Measurements from ENCODE around the gene UNKL.

The UNKL gene

GRCh38 chr16:1334739-1335138 lies 79.8 kb downstream of the UNKL start:
- POLR2A ChIA-PET, result interaction anchor here (1.2 kb wide), 1 partner anchor 8 kb away, joined by 3 read pairs; no protein-coding TSS in a partner anchor
- Histone ChIP-seq H3K36me3 (ENCODE audit: control insufficient read depth in 2 of 2, insufficient read depth in 1 of 2, low read length in 2 of 2) (no peaks in the 10 kb centered on the region), H3K27ac (ENCODE audit: extremely low read depth, low read depth, low read length) (no peak overlapping the region), H3K4me1 (ENCODE audit: control insufficient read depth, insufficient read depth, low read length) (peaks cover 2% of the 10 kb centered on the region; the same call in 1 of the 2 replicates), H3K9me3 (ENCODE audit: control insufficient read depth, insufficient read depth, low read depth, low read length) (no peaks in the 10 kb centered on the region), H3K4me3 (ENCODE audit: low read depth, low read length) (no peak overlapping the region)
- CTCF ChIA-PET, result interaction anchor here (1.2 kb wide), 1 partner anchor 18 kb away, joined by 3 read pairs; no protein-coding TSS in a partner anchor
- no peak for TF ChIP-seq MYNN (tag by site-specific recombination; IDR thresholded peaks at IDR 0.05; ENCODE audit: borderline replicate concordance)
- no peak for TF ChIP-seq ZNF112 (tag by site-specific recombination; IDR thresholded peaks at IDR 0.05)
- no peak for TF ChIP-seq ZNF391 (tag by site-specific recombination; IDR thresholded peaks at IDR 0.05; ENCODE audit: borderline replicate concordance, low read depth)
- TF ChIP-seq ZNF121 (tag by site-specific recombination; IDR thresholded peaks at IDR 0.05), result no peak
- TF ChIP-seq ZNF184 (tag by site-specific recombination; IDR thresholded peaks at IDR 0.05), result no peak
- TF ChIP-seq ZNF10 (tag by site-specific recombination; IDR thresholded peaks at IDR 0.05), result peak; percentile 65
- TF ChIP-seq ZNF768 (tag by site-specific recombination; IDR thresholded peaks at IDR 0.05), result no peak

- Histone ChIP-seq H3K9me3 (ENCODE audit: control insufficient read depth, insufficient read depth, low read depth, low read length) (no peaks in the 10 kb centered on the region), H3K4me3 (ENCODE audit: low read depth, low read length) (peak overlapping the region; percentile 14), H3K27ac (ENCODE audit: extremely low read depth, low read depth, low read length) (no peak overlapping the region), H3K36me3 (ENCODE audit: control insufficient read depth in 2 of 2, insufficient read depth in 1 of 2, low read length in 2 of 2) (no peaks in the 10 kb centered on the region), H3K4me1 (ENCODE audit: control insufficient read depth, insufficient read depth, low read length) (peaks cover 2% of the 10 kb centered on the region; the same call in 1 of the 2 replicates)
- POLR2A ChIA-PET, result interaction anchor here (1.2 to 1.4 kb wide), 2 partner anchors 8 to 9 kb away, joined by 3 to 9 read pairs; no protein-coding TSS in a partner anchor
- CTCF ChIA-PET, result no interaction called here
- no peak for TF ChIP-seq ZNF211 (tag by site-specific recombination; IDR thresholded peaks at IDR 0.05; ENCODE audit: low read depth)
- TF ChIP-seq SP2 (tag by site-specific recombination; IDR thresholded peaks at IDR 0.05), result peak; percentile 14; the same call in 1 of the 2 replicates
- no peak for TF ChIP-seq ZNF184 (tag by site-specific recombination; IDR thresholded peaks at IDR 0.05)
- TF ChIP-seq ZFP69B (tag by site-specific recombination; IDR thresholded peaks at IDR 0.05), result 0 out of 2 replicates have a peak, but pooled peaks have one; percentile 26
- TF ChIP-seq ZBTB10 (tag by site-specific recombination; IDR thresholded peaks at IDR 0.05), result peak; percentile 41; the same call in 1 of the 2 replicates
- TF ChIP-seq ZNF202 (tag by site-specific recombination; IDR thresholded peaks at IDR 0.05; ENCODE audit: borderline replicate concordance), result no peak
- TF ChIP-seq BCL11A (tag by site-specific recombination; IDR thresholded peaks at IDR 0.05; ENCODE audit: low read depth), result no peak
- peak; percentile 61 for TF ChIP-seq GLIS1 (tag by site-specific recombination; IDR thresholded peaks at IDR 0.05)
- peak; percentile 67; the same call in 1 of the 2 replicates for TF ChIP-seq ZFHX2 (tag by site-specific recombination; conservative IDR thresholded peaks at IDR 0.05)
- TF ChIP-seq ZBTB7A (tag by site-specific recombination; IDR thresholded peaks at IDR 0.05; ENCODE audit: low read depth), result peak; percentile 72; the same call in 1 of the 2 replicates
- TF ChIP-seq ZNF362 (tag by site-specific recombination; IDR thresholded peaks at IDR 0.05), result no peak
- no peak for TF ChIP-seq SCRT1 (tag by site-specific recombination; IDR thresholded peaks at IDR 0.05; ENCODE audit: borderline replicate concordance)
- TF ChIP-seq ZNF664 (tag by site-specific recombination; IDR thresholded peaks at IDR 0.05), result no peak
- no peak for TF ChIP-seq ZNF654 (tag by site-specific recombination; IDR thresholded peaks at IDR 0.05; ENCODE audit: low read depth)
- TF ChIP-seq ZNF138 (tag by site-specific recombination; IDR thresholded peaks at IDR 0.05; ENCODE audit: borderline replicate concordance), result no peak
- TF ChIP-seq PRDM2 (tag by site-specific recombination; IDR thresholded peaks at IDR 0.05; ENCODE audit: borderline replicate concordance), result no peak
- TF ChIP-seq ZNF548 (tag by site-specific recombination; IDR thresholded peaks at IDR 0.05), result no peak
- no peak for TF ChIP-seq ZNF629 (tag by site-specific recombination; IDR thresholded peaks at IDR 0.05)
- TF ChIP-seq ZNF423 (tag by site-specific recombination; IDR thresholded peaks at IDR 0.05), result no peak
These were observed 80.4 kb downstream of the UNKL start for GRCh38 chr16:1333854-1334700.
